ENCODE measurements around the gene GSN.

GSN gene

DNA sequence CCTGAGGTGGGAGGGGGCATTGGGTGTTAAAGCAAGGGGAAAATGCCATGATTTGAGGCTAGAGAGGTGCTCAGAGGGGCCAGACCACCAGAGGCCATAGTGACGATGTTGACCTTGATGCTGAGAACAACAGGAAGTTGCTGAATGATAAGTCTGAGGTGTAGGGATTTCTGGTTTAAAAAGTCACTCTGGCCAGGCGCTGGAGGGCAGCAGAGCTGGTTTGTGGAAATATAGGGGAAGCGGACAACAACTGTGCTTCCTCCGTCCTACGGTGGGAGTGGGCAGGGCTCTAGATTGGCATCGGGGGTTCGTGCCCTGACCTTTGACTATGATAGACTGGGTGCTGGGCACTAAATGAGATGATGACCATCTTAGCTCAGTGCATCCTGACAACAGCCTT lies 57.4 kb downstream of the GSN start:
- DNase-seq: no peak

GRCh38 chr9:121326130-121326838 lies 58.3 kb downstream of the GSN start:
- DNase-seq: no peak

DNA sequence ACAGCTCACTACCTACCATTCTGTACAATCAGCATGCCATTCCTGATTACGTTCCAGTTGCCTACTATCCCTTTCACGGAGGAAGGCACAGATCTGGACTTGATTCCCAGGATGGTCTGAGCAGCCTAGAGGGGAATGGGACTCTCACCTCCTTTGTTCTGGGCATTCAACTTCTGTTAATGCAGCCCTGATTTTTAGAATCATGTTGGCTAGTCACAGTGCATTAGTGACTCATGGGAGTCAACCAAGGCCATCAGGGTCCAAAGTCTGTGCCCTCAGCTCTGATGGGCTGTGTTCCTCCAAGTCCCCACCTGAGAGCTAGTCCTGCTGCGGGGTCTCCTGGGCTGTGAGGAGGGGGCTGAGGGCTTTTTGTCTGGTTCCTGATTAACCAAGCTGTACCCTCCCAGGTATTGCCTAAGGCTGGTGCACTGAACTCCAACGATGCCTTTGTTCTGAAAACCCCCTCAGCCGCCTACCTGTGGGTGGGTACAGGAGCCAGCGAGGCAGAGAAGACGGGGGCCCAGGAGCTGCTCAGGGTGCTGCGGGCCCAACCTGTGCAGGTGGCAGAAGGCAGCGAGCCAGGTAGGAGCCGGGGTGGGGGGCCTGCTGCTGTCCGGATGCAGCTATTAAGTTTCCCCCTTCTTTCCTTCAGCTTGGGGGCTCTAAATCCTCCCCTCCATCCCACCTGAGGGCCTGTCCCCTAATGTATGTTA lies 59.1 kb downstream of the GSN start:
- DNase-seq: no peak

GRCh38 chr9:121328476-121328875 lies 60.5 kb downstream of the GSN start:
- DNase-seq: no peak

DNA sequence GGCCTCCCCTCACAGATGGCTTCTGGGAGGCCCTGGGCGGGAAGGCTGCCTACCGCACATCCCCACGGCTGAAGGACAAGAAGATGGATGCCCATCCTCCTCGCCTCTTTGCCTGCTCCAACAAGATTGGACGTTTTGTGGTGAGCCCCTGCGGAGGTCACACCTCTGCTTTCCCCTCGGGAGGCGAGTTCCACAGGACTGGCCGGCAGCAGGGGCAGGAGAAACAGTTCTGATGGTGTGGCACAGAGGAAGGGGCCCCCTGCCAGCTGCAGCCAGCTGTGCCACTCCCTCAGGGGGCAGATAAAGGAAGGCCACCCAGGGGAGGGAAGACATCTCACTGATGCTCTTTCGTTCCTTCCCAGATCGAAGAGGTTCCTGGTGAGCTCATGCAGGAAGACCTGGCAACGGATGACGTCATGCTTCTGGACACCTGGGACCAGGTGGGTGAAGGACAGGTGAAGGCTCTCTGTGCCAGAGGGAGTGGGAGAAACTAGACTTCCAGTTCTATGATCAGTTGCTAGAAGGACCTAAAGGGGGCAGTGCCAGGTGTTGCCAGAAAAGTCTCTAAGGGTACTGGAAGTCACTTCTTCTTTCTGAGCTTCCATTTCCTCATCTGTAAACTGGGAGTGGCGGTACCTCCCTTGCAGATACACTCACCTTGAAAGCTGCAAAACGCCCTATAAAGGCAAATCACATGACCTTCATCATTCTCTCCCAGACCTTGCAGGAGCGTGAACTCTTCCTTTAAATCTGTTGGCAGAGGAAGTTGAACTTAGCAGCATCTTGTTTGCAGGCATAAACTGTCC lies 61.1 kb downstream of the GSN start:
- DNase-seq: no peak

GRCh38 chr9:121331549-121331948 lies 63.6 kb downstream of the GSN start:
- DNase-seq: no peak

DNA sequence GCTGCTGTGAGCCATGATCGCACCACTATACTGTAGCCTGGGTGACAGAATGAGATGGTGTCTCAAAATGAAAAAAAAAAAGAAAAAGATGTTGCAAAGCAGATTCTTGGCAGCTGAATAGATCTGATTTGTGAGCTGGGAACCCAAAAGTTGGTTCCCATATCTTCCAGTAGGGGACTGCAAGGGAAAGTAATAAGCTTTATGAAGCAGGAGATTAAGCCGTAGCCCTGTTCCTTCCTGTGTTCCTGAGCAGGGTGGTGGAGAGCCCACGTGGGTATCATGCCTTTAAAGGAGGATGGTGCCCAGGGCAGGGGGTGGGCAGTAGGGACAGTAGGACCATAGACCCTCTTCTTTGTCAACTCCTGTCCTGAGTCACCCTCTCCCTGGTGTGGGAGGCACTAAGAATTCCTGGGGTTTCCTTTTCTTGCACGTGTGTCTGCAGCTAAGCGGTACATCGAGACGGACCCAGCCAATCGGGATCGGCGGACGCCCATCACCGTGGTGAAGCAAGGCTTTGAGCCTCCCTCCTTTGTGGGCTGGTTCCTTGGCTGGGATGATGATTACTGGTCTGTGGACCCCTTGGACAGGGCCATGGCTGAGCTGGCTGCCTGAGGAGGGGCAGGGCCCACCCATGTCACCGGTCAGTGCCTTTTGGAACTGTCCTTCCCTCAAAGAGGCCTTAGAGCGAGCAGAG lies 64.2 kb downstream of the GSN start:
- DNase-seq: no peak

DNA sequence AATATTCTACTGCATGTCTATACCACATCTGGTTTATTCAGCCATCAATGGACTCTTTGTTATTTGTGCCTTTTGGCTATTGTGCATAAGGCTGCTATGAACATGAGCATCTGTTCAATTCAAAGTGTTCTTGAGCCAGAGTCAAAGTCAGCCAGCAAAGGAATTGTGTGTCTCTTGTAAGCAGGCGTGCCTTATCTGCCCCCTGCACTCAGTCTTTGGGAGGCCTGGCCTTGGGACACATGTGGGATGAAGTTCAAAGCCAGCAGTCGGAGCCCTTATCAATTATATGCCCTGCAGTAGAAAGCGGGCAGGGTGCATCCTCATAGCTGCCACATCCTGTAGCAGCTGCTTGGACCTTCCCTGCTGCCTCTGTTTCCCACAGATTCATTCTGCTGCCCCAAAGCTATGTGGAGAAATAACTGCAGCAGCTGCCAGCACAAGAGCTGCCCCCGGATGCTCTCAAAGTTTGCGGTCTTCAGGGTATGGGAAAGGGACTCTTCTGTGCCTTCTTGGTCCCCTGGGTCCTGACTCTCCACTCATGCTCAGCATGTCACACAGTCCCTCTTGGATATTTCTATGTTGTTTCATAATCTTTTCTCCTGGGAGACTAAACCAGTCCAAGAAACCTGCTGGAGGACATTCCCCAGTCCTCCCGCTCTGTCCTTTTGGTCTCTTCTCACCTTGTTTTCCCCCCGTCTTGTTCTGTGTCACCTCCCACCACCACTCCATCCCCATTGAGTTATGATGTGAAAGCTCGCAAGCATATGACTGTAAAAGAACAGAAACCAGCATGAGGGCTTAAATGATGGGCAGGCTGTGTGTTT lies 66.2 kb downstream of the GSN start:
- DNase-seq: no peak

- DNase-seq: no peak
Observed at GRCh38 chr9:121336665-121337064, 68.7 kb downstream of the GSN start.

GRCh38 chr9:121339437-121339836 lies 71.5 kb downstream of the GSN start:
- DNase-seq: no peak

- no peak for DNase-seq
Observed at GRCh38 chr9:121340676-121341392, 72.9 kb downstream of the GSN start.

- DNase-seq: peak; percentile 75
Observed at GRCh38 chr9:121344184-121344583, 76.2 kb downstream of the GSN start.

GRCh38 chr9:121345070-121345469 lies 77.1 kb downstream of the GSN start:
- no peak for DNase-seq

DNA sequence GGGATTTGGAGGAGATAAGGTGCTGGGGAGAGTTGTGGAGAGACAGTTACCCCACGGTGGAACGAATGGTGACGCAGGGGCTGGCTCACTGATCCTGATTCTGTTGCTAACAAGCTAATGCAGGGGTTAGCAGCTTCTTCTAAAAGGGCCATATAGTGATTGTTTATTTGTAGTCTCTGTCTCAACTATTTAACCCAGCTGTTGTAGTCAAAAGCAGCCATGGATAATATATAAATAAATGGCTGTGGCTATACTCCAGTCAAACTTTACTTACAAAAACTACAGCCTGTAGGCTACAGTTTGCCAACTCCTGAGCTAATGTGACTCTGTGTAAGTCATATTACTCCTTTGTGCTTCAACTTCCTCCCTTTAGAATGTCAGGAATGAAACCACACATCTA lies 80.3 kb downstream of the GSN start:
- DNase-seq: no peak

GRCh38 chr9:121349009-121349408 lies 81.0 kb downstream of the GSN start:
- no peak for DNase-seq

GRCh38 chr9:121350036-121350435 lies 82.1 kb downstream of the GSN start:
- no peak for DNase-seq

DNA sequence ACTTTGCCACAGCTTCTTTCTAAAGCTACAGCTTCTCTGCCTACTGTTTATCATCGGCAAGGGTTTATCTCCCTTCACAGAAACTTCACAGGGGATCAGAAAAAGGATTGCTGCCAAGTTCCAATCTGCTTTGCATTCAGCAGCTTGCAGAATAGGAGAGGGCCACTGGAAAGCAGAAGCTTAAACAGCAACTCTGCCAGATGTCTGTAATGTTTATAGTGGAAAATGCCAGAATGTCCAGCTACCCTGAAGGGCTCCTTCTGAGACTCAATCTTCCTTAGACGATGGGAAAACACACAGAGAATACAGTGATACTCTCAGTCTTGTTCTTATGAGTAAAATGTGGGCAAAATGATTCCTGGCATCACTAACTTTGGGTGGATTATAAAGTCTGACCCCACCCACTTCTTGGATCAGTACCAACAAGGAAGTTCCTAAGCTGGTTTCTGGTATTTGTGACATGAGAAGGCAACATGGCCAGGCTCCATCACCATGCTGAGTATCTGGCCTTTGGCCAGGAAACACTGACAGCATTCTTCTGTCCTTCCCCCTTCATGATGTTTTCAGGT lies 83.1 kb downstream of the GSN start:
- DNase-seq: peak; percentile 18

DNA sequence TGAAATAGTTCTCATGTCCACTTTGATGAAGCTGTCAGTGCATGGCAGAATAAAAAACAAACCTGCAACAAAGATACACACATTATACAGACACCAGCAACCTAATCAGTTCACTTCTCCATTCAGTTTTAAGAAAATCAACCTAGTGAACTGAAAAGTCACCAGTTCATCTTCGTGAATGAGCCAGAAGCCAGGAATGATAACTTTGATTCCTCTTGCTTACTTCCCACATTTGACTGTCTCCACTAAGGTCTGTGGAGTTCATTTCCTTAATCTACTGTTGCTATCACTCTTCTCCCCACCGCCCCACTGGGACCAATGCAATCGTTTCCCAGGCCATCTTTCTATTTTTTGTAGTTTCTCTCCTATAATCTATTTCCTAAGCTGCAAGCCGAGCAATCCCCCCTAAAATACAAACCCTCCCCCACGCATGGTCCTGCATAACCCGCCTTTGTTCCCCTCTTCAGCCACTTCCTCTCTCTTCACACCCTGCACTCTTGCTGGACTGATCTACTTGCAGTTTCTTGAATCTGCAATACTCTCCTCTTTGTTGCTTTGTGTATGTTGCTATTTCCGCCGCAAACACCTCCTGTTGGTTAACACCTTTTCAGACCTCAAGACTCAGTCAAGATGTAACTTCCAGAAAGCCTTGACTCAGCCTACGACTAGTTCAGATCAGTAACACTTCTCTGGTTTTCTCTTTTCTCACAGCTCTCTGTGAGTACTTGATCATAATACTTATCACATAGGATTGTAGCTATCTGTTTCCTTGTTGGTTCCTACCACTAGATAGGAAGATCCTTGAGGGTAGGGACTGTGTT lies 85.5 kb downstream of the GSN start:
- no peak for DNase-seq

- DNase-seq: no peak
Observed at GRCh38 chr9:121354141-121354540, 86.2 kb downstream of the GSN start.

- DNase-seq: no peak
Observed at GRCh38 chr9:121354762-121355161, 86.8 kb downstream of the GSN start.

Data from NCI-H1105 treated with DMSO at 0.1 percent for 48 hours (cell line).